NCI-H146 treated with DMSO at 0.1 percent for 48 hours (cell line): ENCODE data around the gene TAX1BP1.
A peak's percentile ranks its signal among the peaks of the same experiment; 100 is the strongest.
"Not testable (repeated sequence)": the region's sequence is repeated elsewhere in the genome, so short reads cannot be mapped to it uniquely, and the experiment has no call there.

Experiments used
- DNase-seq: peaks from one replicate; lab custom pipeline; 2025; ENCODE audit not compliant: unreplicated experiment; lab: John Stamatoyannopoulos, UW

Gene TAX1BP1

GRCh38 chr7:27840760-27841364, 100.9 kb downstream of the TAX1BP1 start:
- no peak for DNase-seq

DNA sequence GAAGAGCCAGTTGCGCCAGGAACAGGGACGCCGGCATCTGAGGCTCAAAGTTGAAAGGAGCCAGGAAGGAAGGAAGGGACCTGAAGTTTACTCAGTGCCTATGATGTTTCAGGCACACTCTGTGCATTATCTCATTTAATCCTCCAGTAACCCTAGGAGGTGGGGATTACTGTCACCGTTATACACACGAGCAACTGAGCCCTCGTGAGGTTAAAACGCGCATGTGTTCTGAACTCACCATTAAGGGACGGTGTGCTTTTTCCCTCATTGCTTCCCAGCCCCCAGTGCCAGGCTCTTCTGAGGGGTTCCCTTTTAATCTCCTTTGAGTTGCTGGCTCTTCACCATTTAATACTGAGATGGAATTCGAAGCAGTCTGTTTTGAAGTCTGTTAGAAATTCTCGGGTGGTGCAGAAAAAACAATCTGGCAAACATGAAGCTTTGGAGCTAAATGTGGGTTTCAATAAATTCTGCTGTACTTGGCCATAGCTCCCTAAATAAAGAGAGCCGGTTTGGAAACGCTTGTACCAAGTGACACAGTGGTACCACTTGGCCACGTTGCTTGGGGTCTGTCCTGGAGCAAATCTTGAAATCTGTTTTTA, 102.2 kb downstream of the TAX1BP1 start:
- DNase-seq: no peak

DNA sequence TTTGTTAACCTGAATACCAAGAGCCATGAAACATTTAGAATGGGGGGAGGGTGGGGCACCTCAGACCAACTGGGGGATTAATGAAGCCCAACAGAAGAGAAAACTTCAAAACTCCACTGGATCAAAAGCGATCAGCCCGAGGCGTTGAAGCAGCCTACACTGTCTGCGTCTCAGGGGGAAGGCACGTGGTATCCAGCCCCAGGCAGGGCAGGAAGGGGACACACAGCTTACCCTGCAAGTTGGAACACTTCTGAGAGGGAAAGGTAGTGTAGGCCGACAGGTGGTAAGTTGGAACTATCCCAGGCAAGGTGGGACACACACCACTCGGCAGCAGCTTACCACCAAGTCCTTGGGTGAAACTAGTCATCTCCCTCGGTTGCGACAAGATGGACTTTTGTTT, 102.9 kb downstream of the TAX1BP1 start:
- DNase-seq: no peak

DNA sequence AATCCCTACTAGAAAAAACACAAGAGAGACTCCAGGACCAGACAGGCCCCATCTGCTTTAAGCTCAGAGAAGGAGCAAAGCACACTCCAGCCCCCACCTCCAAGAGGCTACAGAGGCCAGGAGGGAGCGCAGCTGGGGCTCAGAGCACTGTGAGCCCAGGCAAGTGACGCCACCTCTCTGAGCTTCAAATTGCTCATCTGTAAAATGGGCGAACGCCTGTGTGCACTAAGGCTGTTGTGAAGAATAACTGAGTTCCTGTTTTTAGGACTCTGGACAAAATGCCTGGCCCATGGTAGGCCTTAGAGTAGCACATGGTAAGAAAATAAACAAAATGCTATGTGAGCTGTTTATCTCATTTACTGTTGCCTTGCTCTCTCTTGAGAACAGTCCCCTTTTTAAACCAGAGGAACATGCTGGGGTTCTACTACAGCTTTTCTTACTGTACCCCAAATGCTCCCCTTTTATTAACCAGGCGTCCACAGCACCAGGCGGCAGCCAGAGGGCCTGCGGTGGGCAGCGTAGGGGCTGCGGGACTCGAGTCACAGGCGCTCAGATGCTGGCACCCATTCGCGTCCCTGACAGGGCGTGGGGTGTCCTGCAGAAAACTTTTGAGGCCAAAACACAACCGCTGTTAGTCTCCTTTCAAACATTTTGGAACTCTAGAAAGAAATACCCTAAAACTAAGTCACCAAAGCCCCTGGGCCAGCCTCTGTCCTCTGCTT, 103.8 kb downstream of the TAX1BP1 start:
- DNase-seq: no peak

- DNase-seq: no peak
These were observed 106.4 kb downstream of the TAX1BP1 start for GRCh38 chr7:27846388-27846787.

- DNase-seq: no peak
These were observed 110.6 kb downstream of the TAX1BP1 start for GRCh38 chr7:27850531-27850930.

DNA sequence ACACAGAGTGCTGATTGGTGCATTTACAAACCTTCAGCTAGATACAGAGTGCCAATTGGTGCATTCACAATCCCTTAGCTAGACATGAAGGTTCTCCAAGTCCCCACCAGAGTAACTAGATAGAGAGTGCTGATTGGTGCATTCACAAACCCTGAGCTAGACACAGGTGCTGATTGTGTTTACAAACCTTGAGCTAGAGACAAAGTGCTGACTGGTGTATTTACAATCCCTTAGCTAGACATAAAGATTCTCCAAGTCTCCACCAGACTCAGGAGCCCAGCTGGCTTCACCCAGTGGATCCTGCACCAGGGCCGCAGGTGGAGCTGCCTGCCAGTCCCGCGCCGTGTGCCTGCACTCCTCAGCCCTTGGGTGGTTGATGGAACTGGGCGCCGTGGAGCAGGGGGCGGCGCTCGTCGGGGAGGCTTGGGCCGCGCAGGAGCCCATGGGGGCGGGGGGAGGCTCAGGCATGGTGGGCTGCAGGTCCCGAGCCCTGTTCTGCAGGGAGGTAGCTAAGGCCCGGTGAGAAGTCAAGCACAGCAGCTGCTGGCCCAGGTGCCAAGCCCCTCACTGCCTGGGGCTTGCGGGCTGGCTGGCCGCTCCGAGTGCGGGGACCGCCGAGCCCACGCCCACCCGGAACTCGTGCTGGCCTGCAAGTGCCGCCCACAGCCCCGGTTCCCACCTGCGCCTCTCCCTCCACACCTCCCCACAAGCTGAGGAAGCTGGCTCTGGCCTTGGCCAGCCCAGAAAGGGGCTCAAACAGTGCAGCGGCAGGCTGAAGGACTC, 116.9 kb downstream of the TAX1BP1 start:
- not testable (repeated sequence) for DNase-seq

GRCh38 chr7:27860800-27861199, 120.8 kb downstream of the TAX1BP1 start:
- DNase-seq: no peak

DNA sequence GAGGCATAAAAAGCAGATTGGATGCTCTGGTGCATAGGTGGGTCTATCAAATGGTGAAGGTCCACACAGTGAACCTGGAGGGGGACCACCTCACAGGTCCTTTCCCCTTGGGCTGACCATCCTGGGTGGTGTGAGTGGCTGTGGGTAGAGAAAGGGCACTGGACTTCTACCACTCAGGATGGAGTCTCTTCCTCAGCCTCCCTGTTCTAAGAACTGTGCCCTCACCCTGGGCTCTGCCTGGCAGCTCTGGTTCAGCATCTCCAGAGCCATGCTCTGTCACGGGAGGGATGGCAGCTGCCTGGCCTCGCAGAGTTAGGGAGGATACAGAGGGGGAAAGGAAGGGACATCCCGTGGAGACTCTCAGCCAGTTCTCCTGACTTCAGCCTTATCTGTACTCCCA, 121.8 kb downstream of the TAX1BP1 start:
- DNase-seq: no peak

GRCh38 chr7:27863880-27864279, 123.9 kb downstream of the TAX1BP1 start:
- no peak for DNase-seq

- DNase-seq: no peak
These were observed 126.3 kb downstream of the TAX1BP1 start for GRCh38 chr7:27866256-27866655.

- no peak for DNase-seq
These were observed 127.1 kb downstream of the TAX1BP1 start for GRCh38 chr7:27866828-27867672.

- no peak for DNase-seq
These were observed 128.2 kb downstream of the TAX1BP1 start for GRCh38 chr7:27868131-27868550.

- DNase-seq: peak; percentile 9
These were observed 129.1 kb downstream of the TAX1BP1 start for GRCh38 chr7:27869056-27869455.

GRCh38 chr7:27870595-27870994, 130.6 kb downstream of the TAX1BP1 start:
- no peak for DNase-seq

DNA sequence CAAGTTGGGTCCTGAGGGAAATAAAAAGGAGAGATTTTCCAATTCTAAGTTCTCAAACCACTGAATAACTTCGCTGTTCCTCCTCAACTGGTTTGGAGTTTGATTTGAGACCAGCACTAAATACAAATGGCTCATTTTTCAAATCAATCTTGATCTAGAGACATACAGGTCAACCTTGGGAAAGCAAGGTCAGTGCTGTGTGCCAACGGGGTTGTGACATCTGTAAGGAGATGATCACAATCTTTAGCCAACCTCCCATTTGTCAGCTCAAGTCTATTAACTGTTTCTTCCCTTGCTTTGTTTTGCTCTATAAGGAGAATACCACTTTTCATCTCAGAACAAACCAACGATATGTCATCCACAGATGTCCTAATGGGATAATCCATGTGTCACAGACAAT, 131.1 kb downstream of the TAX1BP1 start:
- DNase-seq: no peak

GRCh38 chr7:27871866-27872265, 131.9 kb downstream of the TAX1BP1 start:
- no peak for DNase-seq

GRCh38 chr7:27872356-27873275, 132.7 kb downstream of the TAX1BP1 start:
- DNase-seq: no peak
